Keratinocyte (primary cell): ENCODE data around the gene SSH2. TPM values are rescaled to one million over a fixed set of nuclear protein-coding genes. Genes with fewer than 3 reads are reported as not detected.

Experiments
- DNase-seq: peaks from one replicate; pipeline ENCODE4 v3.0.0-alpha.2; 2011; ENCODE audit warnings: low read depth, missing footprints, low spot score
- FAIRE-seq: peaks from 2 replicates; lab custom pipeline; 2011; peaks lifted over from hg19 to GRCh38; lab: Jason Lieb, UNC
- H2AFZ ChIP-seq: 2 replicates; pipeline ENCODE4 v1.6.0; 2012; ENCODE audit warnings: low read length, control low read depth, inconsistent platforms; ENCODE audit not compliant: control insufficient read depth
- H3K27ac ChIP-seq: 2 replicates; pipeline ENCODE4 v1.5.1; 2011; ENCODE audit warnings: low read length; ENCODE audit not compliant: control insufficient read depth, insufficient read depth
- H3K27me3 ChIP-seq: 3 replicates; pipeline ENCODE4 v1.6.0; 2011; ENCODE audit warnings: low read length; ENCODE audit not compliant: control insufficient read depth, insufficient read depth; ENCODE audit errors: extremely low read depth
- H3K36me3 ChIP-seq, 2 experiments: 2 replicates in 1 of 2; 3 replicates in 1 of 2; pipeline ENCODE4 v1.5.1; 2011; ENCODE audit warnings: low read length in 2 of 2, mild to moderate bottlenecking in 1 of 2; ENCODE audit not compliant: control insufficient read depth in 2 of 2, insufficient read depth in 2 of 2; ENCODE audit errors: extremely low read depth in 1 of 2
- H3K4me1 ChIP-seq: 3 replicates; pipeline ENCODE4 v1.5.1; 2011; ENCODE audit warnings: low read length; ENCODE audit not compliant: control insufficient read depth, insufficient read depth; ENCODE audit errors: extremely low read depth
- H3K4me2 ChIP-seq: 3 replicates; pipeline ENCODE4 v1.6.0; 2011; ENCODE audit warnings: low read depth, low read length; ENCODE audit not compliant: control insufficient read depth, insufficient read depth; ENCODE audit errors: extremely low read depth
- H3K4me3 ChIP-seq, 3 experiments: fragments of 200-600 bp in 1 of 3; sonication (generic) in 1 of 3; 2 replicates in 2 of 3; 3 replicates in 1 of 3; pipeline ENCODE4 v1.5.1; 2011 to 2016; ENCODE audit warnings: low read length in 3 of 3, mild to moderate bottlenecking in 3 of 3, control low read depth in 2 of 3, inconsistent platforms in 1 of 3, low read depth in 1 of 3, mixed read lengths in 1 of 3, mixed run types in 1 of 3, moderate library complexity in 1 of 3; ENCODE audit not compliant: control insufficient read depth in 2 of 3, insufficient read depth in 2 of 3; ENCODE audit errors: extremely low read depth in 1 of 3
- H3K79me2 ChIP-seq: 2 replicates; pipeline ENCODE4 v1.6.0; 2012; ENCODE audit warnings: low read length; ENCODE audit not compliant: control insufficient read depth, insufficient read depth
- H3K9ac ChIP-seq: 3 replicates; pipeline ENCODE4 v1.6.0; 2011; ENCODE audit warnings: low read length; ENCODE audit not compliant: control insufficient read depth, insufficient read depth; ENCODE audit errors: extremely low read depth
- H3K9me1 ChIP-seq: 3 replicates; pipeline ENCODE4 v1.6.0; 2011; ENCODE audit warnings: low read length; ENCODE audit not compliant: control insufficient read depth, insufficient read depth; ENCODE audit errors: extremely low read depth
- H3K9me3 ChIP-seq: 2 replicates; pipeline ENCODE4 v1.5.1; 2012; ENCODE audit warnings: low read depth, low read length; ENCODE audit not compliant: control insufficient read depth
- H4K20me1 ChIP-seq: 3 replicates; pipeline ENCODE4 v1.6.0; 2011; ENCODE audit warnings: low read length; ENCODE audit not compliant: control insufficient read depth, insufficient read depth; ENCODE audit errors: extremely low read depth
- CTCF ChIP-seq, 3 experiments: IDR thresholded peaks in 1 of 3; conservative IDR thresholded peaks in 1 of 3; optimal IDR thresholded peaks in 1 of 3; 2 replicates in 2 of 3; 3 replicates in 1 of 3; pipeline versions ENCODE3 to v1.5.1; 2011; ENCODE audit warnings: low read length in 3 of 3, mild to moderate bottlenecking in 3 of 3, moderate library complexity in 2 of 3, control low read depth in 1 of 3, inconsistent platforms in 1 of 3; ENCODE audit not compliant: insufficient read depth in 2 of 3; ENCODE audit errors: extremely low read depth in 1 of 3
- EZH2 ChIP-seq: IDR thresholded peaks from one replicate; pipeline ENCODE4 v1.6.1; 2012; ENCODE audit warnings: inconsistent platforms, mild to moderate bottlenecking, low read length, moderate library complexity
- dilution Hi-C: fragments of 300-500 bp; cut with MboI; formaldehyde crosslinking; loops from one replicate; pipeline ENCODE4 v1.7.0; 2020; ENCODE audit warnings: low sequenced_read_pairs; ENCODE audit not compliant: extremely low pct_ligation_motif_present
- polyA plus RNA-seq, 5 experiments: library from polyadenylated mRNA; depleted of rRNA in 3 of 5; stranded (reverse) in 3 of 5; stranded (forward) in 1 of 5; unstranded in 1 of 5; fragments of >200 nt; gene quantifications; 1 replicate in 1 of 5; 2 replicates in 3 of 5; 3 replicates in 1 of 5; pipeline versions ENCODE4 v1.2.1 to v1.2.3, GENCODE V29; 2011 to 2012; ENCODE audit warnings: missing spikeins in 2 of 5, low read depth in 1 of 5, low replicate concordance in 1 of 5

The SSH2 gene
- polyA plus RNA-seq, 1 donor (not counting 4 experiments of a cell fraction or from before 2014, with no cell fraction given), result 13.9 TPM

GRCh38 chr17:29643817-29644160, 286.2 kb downstream of the SSH2 start:
- Histone ChIP-seq H3K79me2 (no peaks in the 10 kb centered on the region), H3K4me2 (no peak overlapping the region), H3K27me3 (no peaks in the 10 kb centered on the region), H3K9me1 (no peaks in the 10 kb centered on the region), H4K20me1 (no peaks in the 10 kb centered on the region), H3K27ac (no peak overlapping the region), H3K9me3 (no peaks in the 10 kb centered on the region), H3K4me3 (no peak overlapping the region), H3K4me1 (peaks cover 20% of the 10 kb centered on the region), H3K9ac (no peak overlapping the region), H3K36me3 (no peaks in the 10 kb centered on the region), H2AFZ (no peak overlapping the region)
- TF ChIP-seq EZH2 (no peak), CTCF (optimal IDR thresholded peaks at IDR 0.05 in 1 of 3, IDR thresholded peaks at IDR 0.05 in 1 of 3, conservative IDR thresholded peaks at IDR 0.05 in 1 of 3; ENCODE audit: extremely low read depth in 1 of 3, insufficient read depth in 2 of 3, low read length in 3 of 3) (no peak)
- FAIRE-seq (no peak), DNase-seq (no peak)
- dilution Hi-C loops, result no loop called here

- H3K9me1 ChIP-seq, result no peaks in the 10 kb centered on the region
- H3K9ac ChIP-seq, result no peak overlapping the region
- TF ChIP-seq EZH2, result no peak
- no peak for TF ChIP-seq CTCF (optimal IDR thresholded peaks at IDR 0.05 in 1 of 3, IDR thresholded peaks at IDR 0.05 in 1 of 3, conservative IDR thresholded peaks at IDR 0.05 in 1 of 3; ENCODE audit: extremely low read depth in 1 of 3, insufficient read depth in 2 of 3, low read length in 3 of 3)
- DNase-seq, result no peak
- no peak for FAIRE-seq
- no peak overlapping the region for H3K4me2 ChIP-seq
- no peak overlapping the region for H3K27ac ChIP-seq
- no peaks in the 10 kb centered on the region for H3K36me3 ChIP-seq
- H2AFZ ChIP-seq, result no peak overlapping the region
- dilution Hi-C loops, result no loop called here
- H3K9me3 ChIP-seq, result no peaks in the 10 kb centered on the region
- no peaks in the 10 kb centered on the region for H3K79me2 ChIP-seq
- no peaks in the 10 kb centered on the region for H4K20me1 ChIP-seq
- peaks cover 23% of the 10 kb centered on the region for H3K4me1 ChIP-seq
- no peaks in the 10 kb centered on the region for H3K27me3 ChIP-seq
- no peak overlapping the region for H3K4me3 ChIP-seq
Measured at GRCh38 chr17:29642171-29642611, 287.8 kb downstream of the SSH2 start.
